Subcutaneous abdominal adipose tissue (tissue), 5 donors: Measurements from ENCODE around the gene ELL3.
A peak's percentile ranks its signal among the peaks of the same experiment; 100 is the strongest.
"Not testable (repeated sequence)": the region's sequence is repeated elsewhere in the genome, so short reads cannot be mapped to it uniquely, and the experiment has no call there.

ENCODE experiments used
- H3K27ac ChIP-seq: one replicate; pipeline ENCODE4 v1.7.0; 2013; ENCODE audit warnings: low read depth, mild to moderate bottlenecking, inconsistent platforms, low read length, moderate library complexity
- H3K27me3 ChIP-seq, 5 donors: one replicate each; pipeline ENCODE4 v1.7.0; 2013; ENCODE audit warnings: low read length in 5 of 5, inconsistent platforms in 1 of 5; ENCODE audit not compliant: control insufficient read depth in 5 of 5, insufficient read depth in 4 of 5
- H3K36me3 ChIP-seq, 5 donors: one replicate each; pipeline ENCODE4 v1.7.0; 2013; ENCODE audit warnings: low read length in 5 of 5; ENCODE audit not compliant: control insufficient read depth in 5 of 5, insufficient read depth in 5 of 5
- H3K4me1 ChIP-seq, 5 donors: one replicate each; pipeline ENCODE4 v1.7.0; 2013; ENCODE audit warnings: low read length in 5 of 5, mild to moderate bottlenecking in 3 of 5, moderate library complexity in 1 of 5; ENCODE audit not compliant: control insufficient read depth in 5 of 5, insufficient read depth in 5 of 5
- H3K4me3 ChIP-seq, 5 donors: one replicate each; pipeline ENCODE4 v1.7.0; 2013; ENCODE audit warnings: low read length in 5 of 5, low read depth in 1 of 5
- H3K9ac ChIP-seq, 5 donors: one replicate each; pipeline ENCODE4 v1.7.0; 2013; ENCODE audit warnings: low read length in 5 of 5, mild to moderate bottlenecking in 4 of 5, moderate library complexity in 3 of 5
- H3K9me3 ChIP-seq, 5 donors: one replicate each; pipeline ENCODE4 v1.7.0; 2013; ENCODE audit warnings: low read length in 5 of 5; ENCODE audit not compliant: control insufficient read depth in 5 of 5
- donor health status: healthy.
- donor health status: healthy.
- donor health status: healthy.
- donor health status: healthy.
- donor health status: healthy.

ELL3 gene

DNA sequence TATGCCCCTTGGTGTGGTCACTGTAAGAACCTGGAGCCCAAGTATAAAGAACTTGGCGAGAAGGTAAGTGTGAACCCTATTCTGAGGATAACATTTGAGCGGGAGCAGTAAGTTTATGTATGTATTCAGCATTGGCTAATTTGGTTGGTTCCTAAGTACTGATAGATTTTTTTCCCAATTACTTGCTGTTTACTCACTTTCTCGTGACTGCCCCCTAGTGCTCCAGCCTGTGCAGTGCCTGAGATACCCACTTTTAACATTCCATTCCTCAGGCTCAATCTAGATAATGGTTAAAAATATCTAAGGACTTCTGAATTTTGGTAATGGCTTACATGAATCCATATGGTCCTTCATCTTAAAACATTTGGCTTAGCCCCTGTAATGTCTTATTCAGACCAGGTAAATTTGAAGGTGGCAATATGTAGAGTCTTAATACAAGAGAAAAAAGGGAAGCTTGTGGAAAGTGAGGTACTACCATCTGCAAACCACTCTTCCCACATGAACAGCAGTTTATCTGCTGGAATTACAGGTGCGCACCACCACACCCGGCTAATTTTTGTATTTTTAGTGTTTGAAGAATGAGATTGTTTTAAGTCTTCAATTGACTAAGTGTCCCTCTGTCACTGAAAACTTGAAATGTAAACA is 7.1 kb downstream of the ELL3 start:
- Histone ChIP-seq H3K9me3 (no peaks in the 10 kb centered on the region), H3K36me3 (peaks cover 58 to 89% (median 73%) of the 10 kb centered on the region in 5 donors), H3K27ac (no peak overlapping the region), H3K4me1 (peaks cover 0 to 3% (median 0%) of the 10 kb centered on the region in 5 donors), H3K27me3 (no peaks in the 10 kb centered on the region), H3K9ac (no peak overlapping the region), H3K4me3 (no peak overlapping the region)

DNA sequence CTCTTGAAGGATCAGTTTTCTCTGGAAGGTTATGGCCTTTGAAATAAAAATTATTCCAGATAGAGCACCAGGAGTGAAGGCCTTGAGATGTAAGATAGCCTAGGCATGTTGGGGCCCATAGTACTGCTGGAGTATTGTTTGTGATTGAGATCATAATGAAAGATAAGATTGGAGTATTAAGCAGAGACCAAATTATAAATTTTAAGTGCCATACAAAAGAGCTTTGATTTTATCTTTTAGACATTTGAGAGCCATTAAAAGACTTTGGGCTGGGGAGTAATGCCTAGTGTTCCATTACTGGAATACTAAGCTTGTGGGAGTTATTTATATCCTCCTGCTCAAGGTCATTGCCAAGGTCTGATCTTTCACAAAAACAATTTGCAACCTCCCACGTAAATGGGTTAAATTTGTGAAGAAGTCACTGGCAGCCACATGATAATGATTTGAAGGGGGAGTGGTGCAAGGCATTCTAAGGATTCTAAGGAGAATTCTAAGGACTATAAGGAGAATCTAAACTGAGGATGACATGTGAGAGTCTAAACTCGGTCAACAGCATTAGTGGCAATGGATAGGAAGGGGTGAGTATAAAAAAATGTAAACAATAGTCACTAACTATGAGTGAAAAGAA is 12.8 kb downstream of the ELL3 start:
- H3K4me1 ChIP-seq = no peaks in the 10 kb centered on the region
- H3K27me3 ChIP-seq = no peaks in the 10 kb centered on the region
- H3K36me3 ChIP-seq = peaks cover 45 to 92% (median 84%) of the 10 kb centered on the region in 5 donors
- no peak overlapping the region for H3K4me3 ChIP-seq
- no peaks in the 10 kb centered on the region for H3K9me3 ChIP-seq
- no peak overlapping the region for H3K9ac ChIP-seq
- H3K27ac ChIP-seq = no peak overlapping the region

DNA sequence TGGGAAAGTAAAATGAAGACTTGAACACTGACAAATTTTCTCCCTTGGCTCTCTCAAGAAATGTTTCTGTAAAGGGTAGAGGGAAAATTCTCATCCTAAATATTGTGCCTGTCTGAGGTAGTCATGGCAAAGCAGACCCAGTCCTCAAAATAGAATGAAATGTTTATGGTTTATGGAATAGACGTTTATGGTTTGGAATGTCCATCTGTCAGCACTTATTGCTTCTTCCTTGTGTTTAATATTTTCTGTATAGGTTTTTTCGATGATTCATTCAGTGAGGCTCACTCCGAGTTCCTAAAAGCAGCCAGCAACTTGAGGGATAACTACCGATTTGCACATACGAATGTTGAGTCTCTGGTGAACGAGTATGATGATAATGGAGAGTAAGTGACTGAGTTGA is 13.9 kb downstream of the ELL3 start:
- no peak overlapping the region for H3K9ac ChIP-seq
- H3K4me3 ChIP-seq = no peak overlapping the region
- H3K9me3 ChIP-seq = no peaks in the 10 kb centered on the region
- no peaks in the 10 kb centered on the region for H3K27me3 ChIP-seq
- H3K4me1 ChIP-seq = no peaks in the 10 kb centered on the region
- H3K27ac ChIP-seq = no peak overlapping the region
- H3K36me3 ChIP-seq = peaks cover 38 to 91% (median 76%) of the 10 kb centered on the region in 5 donors

DNA sequence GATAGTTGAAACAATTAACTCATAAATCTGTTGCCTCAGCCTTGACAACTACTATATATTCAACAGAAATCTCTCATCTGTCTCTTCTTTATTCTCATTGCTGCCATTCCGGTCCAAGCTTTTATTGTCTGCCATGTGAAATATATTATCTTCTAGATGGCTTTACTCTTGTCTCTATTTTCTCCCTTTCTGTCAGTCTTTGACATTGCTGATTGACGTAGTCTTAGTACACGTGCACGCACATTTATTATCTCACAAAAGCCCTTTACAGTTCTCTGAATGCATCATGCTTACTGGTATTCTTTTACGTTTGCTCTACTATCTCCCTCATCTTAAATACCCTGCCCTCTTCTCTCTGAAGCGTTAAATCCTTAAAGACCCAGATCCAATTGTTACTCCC is 24.9 kb downstream of the ELL3 start:
- Histone ChIP-seq H3K4me1 (peaks cover 0 to 34% (median 29%) of the 10 kb centered on the region in 5 donors), H3K27ac (no peak overlapping the region), H3K9me3 (no peaks in the 10 kb centered on the region), H3K4me3 (no peak overlapping the region), H3K27me3 (no peaks in the 10 kb centered on the region), H3K9ac (no peak overlapping the region), H3K36me3 (peaks cover 7 to 32% (median 17%) of the 10 kb centered on the region in 5 donors)

DNA sequence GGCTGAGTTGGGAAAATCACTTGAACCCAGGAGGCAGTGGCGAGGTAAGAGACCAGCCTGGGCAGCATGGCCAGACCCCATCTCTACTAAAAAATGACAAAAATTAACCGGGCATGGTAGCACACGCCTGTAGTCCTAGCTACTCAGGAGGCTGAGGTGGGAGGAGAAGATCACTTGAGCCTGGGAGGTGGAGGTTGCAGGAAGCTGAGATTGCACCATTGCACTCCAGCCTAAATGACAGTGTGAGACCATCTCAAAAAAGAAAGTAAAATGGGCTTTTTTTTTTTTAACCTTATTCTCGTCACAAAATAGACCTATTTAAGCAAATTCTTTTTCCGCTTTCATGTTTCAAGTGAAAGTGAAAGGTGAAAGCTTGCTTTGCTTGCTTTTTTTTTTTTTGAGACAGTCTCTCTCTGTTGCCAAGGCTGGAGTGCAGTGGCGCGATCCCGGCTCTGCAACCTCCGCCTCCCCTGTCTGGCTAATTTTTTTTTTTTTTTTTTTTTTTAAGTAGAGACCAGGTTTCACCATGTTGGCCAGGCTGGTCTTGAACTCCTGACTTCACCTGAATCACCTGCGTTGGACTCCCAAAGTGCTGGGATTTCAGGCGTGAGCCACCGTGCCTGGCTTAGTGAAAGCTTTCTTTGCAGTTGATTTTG is 26.9 kb downstream of the ELL3 start:
- Histone ChIP-seq H3K27ac (no peak overlapping the region), H3K9ac (peak overlapping the region in 1 of 5 donors; percentile 24), H3K4me3 (peak overlapping the region in 3 of 5 donors; percentile 18 to 29 (median 22)), H3K27me3 (no peaks in the 10 kb centered on the region), H3K4me1 (peaks cover 0 to 40% (median 34%) of the 10 kb centered on the region in 5 donors), H3K9me3 (no peaks in the 10 kb centered on the region), H3K36me3 (peaks cover 0 to 20% (median 7%) of the 10 kb centered on the region in 5 donors)

DNA sequence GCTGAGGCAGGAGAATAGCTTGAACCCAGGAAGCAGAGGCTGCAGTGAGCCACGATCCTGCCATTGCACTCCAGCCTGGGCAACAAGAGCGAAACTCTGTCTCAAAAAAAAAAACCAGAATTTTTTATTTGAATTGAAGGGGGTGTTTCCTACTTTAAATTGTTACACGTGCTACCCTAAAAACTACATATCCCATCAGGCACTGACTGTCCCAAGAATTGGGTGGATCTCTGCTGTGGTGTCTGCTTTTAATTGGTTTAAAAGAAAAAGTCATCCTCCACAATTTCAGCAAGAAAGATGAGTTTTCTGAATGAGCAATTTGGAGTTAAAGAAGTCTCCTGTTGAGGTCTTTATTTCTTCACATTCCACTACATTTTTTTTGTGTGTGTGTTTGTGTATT is 28.4 kb downstream of the ELL3 start:
- Histone ChIP-seq H3K9me3 (no peaks in the 10 kb centered on the region), H3K4me3 (no peak overlapping the region), H3K9ac (no peak overlapping the region), H3K27me3 (no peaks in the 10 kb centered on the region), H3K36me3 (peaks cover 0 to 10% (median 1%) of the 10 kb centered on the region in 5 donors), H3K4me1 (peaks cover 0 to 40% (median 34%) of the 10 kb centered on the region in 5 donors), H3K27ac (no peak overlapping the region)

DNA sequence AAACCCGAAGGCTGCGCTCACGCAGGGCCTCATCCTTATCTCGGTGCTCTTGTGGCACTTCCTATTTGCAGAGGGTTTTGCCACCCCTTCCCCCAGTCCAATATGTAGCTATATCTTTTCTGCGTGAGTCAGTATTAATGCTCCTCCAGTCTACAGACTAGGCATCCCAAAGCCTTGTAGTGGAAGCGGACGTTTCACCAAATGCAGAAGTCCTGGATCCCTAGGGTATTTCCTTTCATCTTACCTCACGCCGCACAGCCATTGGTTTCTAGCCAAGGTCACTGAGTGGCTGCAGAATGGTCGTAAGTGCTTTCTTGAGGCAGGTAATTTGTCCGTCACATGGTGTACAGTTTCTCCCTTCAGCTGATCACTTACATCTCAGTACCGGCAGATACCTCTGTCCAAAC is 29.9 kb downstream of the ELL3 start:
- peak overlapping the region; percentile 60 to 88 (median 79) for H3K9ac ChIP-seq
- H3K27me3 ChIP-seq, H3K36me3 ChIP-seq, H3K9me3 ChIP-seq: not testable (repeated sequence)
- H3K27ac ChIP-seq = peak overlapping the region; percentile 80
- peaks cover 0 to 40% (median 34%) of the 10 kb centered on the region in 5 donors for H3K4me1 ChIP-seq
- H3K4me3 ChIP-seq = peak overlapping the region; percentile 69 to 86 (median 78)

DNA sequence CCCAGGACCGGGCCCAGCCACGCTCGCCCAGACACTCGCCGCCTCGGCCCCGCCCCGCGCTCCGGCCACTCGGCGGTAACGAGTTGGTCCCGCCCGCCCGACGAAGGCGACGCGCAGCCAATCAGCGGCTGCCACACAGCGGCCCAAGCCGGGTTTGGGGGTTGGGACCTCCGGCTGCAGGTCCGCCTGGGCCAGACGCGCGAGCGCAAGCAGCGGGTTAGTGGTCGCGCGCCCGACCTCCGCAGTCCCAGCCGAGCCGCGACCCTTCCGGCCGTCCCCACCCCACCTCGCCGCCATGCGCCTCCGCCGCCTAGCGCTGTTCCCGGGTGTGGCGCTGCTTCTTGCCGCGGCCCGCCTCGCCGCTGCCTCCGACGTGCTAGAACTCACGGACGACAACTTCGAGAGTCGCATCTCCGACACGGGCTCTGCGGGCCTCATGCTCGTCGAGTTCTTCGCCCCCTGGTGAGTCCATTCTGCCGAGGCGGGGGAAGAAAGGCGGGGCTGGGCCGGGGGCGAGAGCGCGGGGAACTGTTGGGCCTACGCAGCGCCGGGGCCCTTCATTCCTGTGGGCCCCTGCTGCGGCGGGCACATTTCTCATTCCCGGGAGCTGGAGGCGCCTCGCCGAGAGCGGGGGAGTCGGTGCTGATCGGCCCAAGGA is 30.4 kb downstream of the ELL3 start, which contains the start of gene PDIA3:
Gene PDIA3 (plus strand): TSS at position 194 of the 658 bp plus-strand sequence. CDS start 102 bp downstream, at position 296.
- H3K9me3 ChIP-seq, H3K27me3 ChIP-seq, H3K36me3 ChIP-seq: not testable (repeated sequence)
- peak within 1 kb of the TSS; percentile 80 for H3K27ac ChIP-seq
- H3K4me3 ChIP-seq = peak within 1 kb of the TSS; percentile 69 to 86 (median 78)
- H3K9ac ChIP-seq = peak within 1 kb of the TSS; percentile 60 to 88 (median 79)
- H3K4me1 ChIP-seq = peaks cover 0 to 40% (median 34%) of the 10 kb centered on the region in 5 donors

DNA sequence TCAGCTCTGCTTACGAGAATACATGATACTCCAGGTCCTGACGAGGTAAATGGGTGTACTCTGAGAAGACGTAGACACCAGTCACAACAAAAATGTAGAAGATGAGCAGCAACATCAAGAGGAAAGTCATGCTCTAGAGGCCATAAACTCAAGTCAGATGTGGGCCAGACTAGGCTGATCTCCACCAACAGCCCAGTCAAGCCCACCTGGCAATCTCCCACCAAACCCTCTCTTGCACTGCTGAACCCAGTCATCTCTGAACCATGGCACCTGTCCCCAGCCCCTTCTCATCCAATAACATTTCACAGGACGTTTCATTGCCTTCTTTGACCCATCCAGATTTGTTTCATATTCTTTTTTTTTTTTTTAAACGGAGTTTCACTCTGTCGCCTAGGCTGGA is 41.4 kb downstream of the ELL3 start:
- Histone ChIP-seq H3K4me1 (no peaks in the 10 kb centered on the region), H3K36me3 (no peaks in the 10 kb centered on the region), H3K9me3 (no peaks in the 10 kb centered on the region), H3K27me3 (no peaks in the 10 kb centered on the region), H3K4me3 (no peak overlapping the region), H3K9ac (no peak overlapping the region), H3K27ac (no peak overlapping the region)
